ENCODE measurements around the gene FRMD6. TPM values are rescaled to one million over a fixed set of nuclear protein-coding genes. Genes with fewer than 3 reads are reported as not detected.

Gene FRMD6
- total RNA-seq, 2 donors from 2014 or later: 12.1 to 14.8 TPM

- Histone ChIP-seq H3K27me3 (ENCODE audit: control insufficient read depth, insufficient read depth, low read length, poor library complexity, severe bottlenecking) (no peaks in the 10 kb centered on the region), H3K4me1 (ENCODE audit: control insufficient read depth, insufficient read depth, low read length) (no peaks in the 10 kb centered on the region), H3K4me3 (ENCODE audit: low read length) (no peak overlapping the region), H3K9me3 (ENCODE audit: control insufficient read depth, low read length) (no peaks in the 10 kb centered on the region), H3K9ac (ENCODE audit: extremely low read depth, low read length, poor library complexity, severe bottlenecking) (no peak overlapping the region), H3K27ac (ENCODE audit: low read depth, low read length) (no peak overlapping the region), H3K36me3 (ENCODE audit: control insufficient read depth, insufficient read depth, low read length) (no peaks in the 10 kb centered on the region)
- Mint-ChIP-seq H3K4me3 (no peak overlapping the region), H3K9me3 (no peaks in the 10 kb centered on the region), H3K36me3 (ENCODE audit: low read depth) (no peaks in the 10 kb centered on the region), H3K27ac (no peak overlapping the region), H3K27me3 (ENCODE audit: insufficient read depth) (peaks cover 3% of the 10 kb centered on the region), H3K4me1 (peaks cover 3% of the 10 kb centered on the region)
- TF ChIP-seq, protein P1, sequence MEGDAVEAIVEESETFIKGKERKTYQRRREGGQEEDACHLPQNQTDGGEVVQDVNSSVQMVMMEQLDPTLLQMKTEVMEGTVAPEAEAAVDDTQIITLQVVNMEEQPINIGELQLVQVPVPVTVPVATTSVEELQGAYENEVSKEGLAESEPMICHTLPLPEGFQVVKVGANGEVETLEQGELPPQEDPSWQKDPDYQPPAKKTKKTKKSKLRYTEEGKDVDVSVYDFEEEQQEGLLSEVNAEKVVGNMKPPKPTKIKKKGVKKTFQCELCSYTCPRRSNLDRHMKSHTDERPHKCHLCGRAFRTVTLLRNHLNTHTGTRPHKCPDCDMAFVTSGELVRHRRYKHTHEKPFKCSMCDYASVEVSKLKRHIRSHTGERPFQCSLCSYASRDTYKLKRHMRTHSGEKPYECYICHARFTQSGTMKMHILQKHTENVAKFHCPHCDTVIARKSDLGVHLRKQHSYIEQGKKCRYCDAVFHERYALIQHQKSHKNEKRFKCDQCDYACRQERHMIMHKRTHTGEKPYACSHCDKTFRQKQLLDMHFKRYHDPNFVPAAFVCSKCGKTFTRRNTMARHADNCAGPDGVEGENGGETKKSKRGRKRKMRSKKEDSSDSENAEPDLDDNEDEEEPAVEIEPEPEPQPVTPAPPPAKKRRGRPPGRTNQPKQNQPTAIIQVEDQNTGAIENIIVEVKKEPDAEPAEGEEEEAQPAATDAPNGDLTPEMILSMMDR (conservative IDR thresholded peaks at IDR 0.05): no peak
- 11 to 67% methylated on average over 1 of the region's 1 CpG for whole genome bisulfite sequencing, 2 experiments (ENCODE audit: insufficient coverage in 1 of 2, insufficient read length in 1 of 2)
- DNase-seq: no peak
Observed at GRCh38 chr14:51612449-51612848, 39.3 kb upstream of the FRMD6 start.

GRCh38 chr14:51613416-51613815 lies 38.3 kb upstream of the FRMD6 start:
- no peaks in the 10 kb centered on the region for H3K4me1 Mint-ChIP-seq
- WGBS, 2 experiments (ENCODE audit: insufficient coverage in 1 of 2, insufficient read length in 1 of 2): 83 to 85% methylated on average over 3 of the region's 3 CpGs
- Histone ChIP-seq H3K27me3 (ENCODE audit: control insufficient read depth, insufficient read depth, low read length, poor library complexity, severe bottlenecking) (no peaks in the 10 kb centered on the region), H3K9me3 (ENCODE audit: control insufficient read depth, low read length) (no peaks in the 10 kb centered on the region), H3K27ac (ENCODE audit: low read depth, low read length) (no peak overlapping the region), H3K4me3 (ENCODE audit: low read length) (no peak overlapping the region), H3K4me1 (ENCODE audit: control insufficient read depth, insufficient read depth, low read length) (no peaks in the 10 kb centered on the region), H3K36me3 (ENCODE audit: control insufficient read depth, insufficient read depth, low read length) (no peaks in the 10 kb centered on the region), H3K9ac (ENCODE audit: extremely low read depth, low read length, poor library complexity, severe bottlenecking) (no peak overlapping the region)
- DNase-seq: no peak
- no peak overlapping the region for H3K4me3 Mint-ChIP-seq
- peaks cover 1% of the 10 kb centered on the region for H3K27me3 Mint-ChIP-seq (ENCODE audit: insufficient read depth)
- TF ChIP-seq, protein P1 (conservative IDR thresholded peaks at IDR 0.05): no peak
- no peak overlapping the region for H3K27ac Mint-ChIP-seq
- H3K36me3 Mint-ChIP-seq (ENCODE audit: low read depth): no peaks in the 10 kb centered on the region
- H3K9me3 Mint-ChIP-seq: no peaks in the 10 kb centered on the region

- H3K9ac ChIP-seq (ENCODE audit: extremely low read depth, low read length, poor library complexity, severe bottlenecking): no peak overlapping the region
- no peaks in the 10 kb centered on the region for H3K9me3 Mint-ChIP-seq
- no peaks in the 10 kb centered on the region for H3K36me3 Mint-ChIP-seq (ENCODE audit: low read depth)
- TF ChIP-seq, protein P1 (conservative IDR thresholded peaks at IDR 0.05): no peak
- no peaks in the 10 kb centered on the region for H3K4me1 ChIP-seq (ENCODE audit: control insufficient read depth, insufficient read depth, low read length)
- H3K4me3 ChIP-seq (ENCODE audit: low read length): no peak overlapping the region
- no peak overlapping the region for H3K4me3 Mint-ChIP-seq
- no peak for DNase-seq
- no peaks in the 10 kb centered on the region for H3K27me3 Mint-ChIP-seq (ENCODE audit: insufficient read depth)
- H3K27me3 ChIP-seq (ENCODE audit: control insufficient read depth, insufficient read depth, low read length, poor library complexity, severe bottlenecking): no peaks in the 10 kb centered on the region
- H3K27ac Mint-ChIP-seq: no peak overlapping the region
- H3K36me3 ChIP-seq (ENCODE audit: control insufficient read depth, insufficient read depth, low read length): no peaks in the 10 kb centered on the region
- H3K27ac ChIP-seq (ENCODE audit: low read depth, low read length): no peak overlapping the region
- no peaks in the 10 kb centered on the region for H3K9me3 ChIP-seq (ENCODE audit: control insufficient read depth, low read length)
- no peaks in the 10 kb centered on the region for H3K4me1 Mint-ChIP-seq
Observed at GRCh38 chr14:51614707-51615106, 37.0 kb upstream of the FRMD6 start.
